Type B pancreatic cell (in vitro differentiated cells): ENCODE results near the gene CIB4. TPM values are rescaled to one million over a fixed set of nuclear protein-coding genes. Genes with fewer than 3 reads are reported as not detected.

Experiments
- DNase-seq: peaks from one replicate; pipeline ENCODE4 v3.0.0; 2021; ENCODE audit warnings: mixed read lengths; ENCODE audit not compliant: unreplicated experiment; ENCODE audit errors: extremely low spot score
- H3K27ac Mint-ChIP-seq: 2 replicates; pipeline ENCODE4 v1.8.0; 2021; ENCODE audit warnings: mild to moderate bottlenecking, mixed read lengths
- H3K27me3 Mint-ChIP-seq: 2 replicates; pipeline ENCODE4 v1.8.0; 2021; ENCODE audit warnings: mixed read lengths
- H3K36me3 Mint-ChIP-seq: 2 replicates; pipeline ENCODE4 v1.8.0; 2021; ENCODE audit warnings: mixed read lengths
- H3K4me1 Mint-ChIP-seq: one replicate; pipeline ENCODE4 v1.8.0; 2021; ENCODE audit warnings: mixed read lengths; ENCODE audit not compliant: unreplicated experiment
- H3K4me3 Mint-ChIP-seq: 2 replicates; pipeline ENCODE4 v1.8.0; 2021; ENCODE audit warnings: mild to moderate bottlenecking, mixed read lengths
- H3K9me3 Mint-ChIP-seq: 2 replicates; pipeline ENCODE4 v1.8.0; 2021; ENCODE audit warnings: mixed read lengths
- CTCF ChIP-seq: fragments of 200-600 bp; sonication (generic); conservative IDR thresholded peaks from 2 replicates; pipeline ENCODE4 v1.5.0; 2021; ENCODE audit warnings: antibody characterized with exemption, mild to moderate bottlenecking
- total RNA-seq: library from RNA; stranded (reverse); gene quantifications from 2 replicates; pipeline ENCODE4 v1.2.1, GENCODE V29; 2021; ENCODE audit warnings: low replicate concordance

CIB4 gene
- total RNA-seq, 1 donor from 2014 or later: not detected

GRCh38 chr2:26683583-26683982 lies 42.4 kb upstream of the CIB4 start:
- H3K4me3 Mint-ChIP-seq: no peak overlapping the region
- no peaks in the 10 kb centered on the region for H3K9me3 Mint-ChIP-seq
- H3K36me3 Mint-ChIP-seq: no peaks in the 10 kb centered on the region
- H3K27ac Mint-ChIP-seq: no peak overlapping the region
- no peak for DNase-seq
- peaks cover 27% of the 10 kb centered on the region for H3K27me3 Mint-ChIP-seq
- H3K4me1 Mint-ChIP-seq: peaks cover 17% of the 10 kb centered on the region
- no peak for TF ChIP-seq CTCF

DNA sequence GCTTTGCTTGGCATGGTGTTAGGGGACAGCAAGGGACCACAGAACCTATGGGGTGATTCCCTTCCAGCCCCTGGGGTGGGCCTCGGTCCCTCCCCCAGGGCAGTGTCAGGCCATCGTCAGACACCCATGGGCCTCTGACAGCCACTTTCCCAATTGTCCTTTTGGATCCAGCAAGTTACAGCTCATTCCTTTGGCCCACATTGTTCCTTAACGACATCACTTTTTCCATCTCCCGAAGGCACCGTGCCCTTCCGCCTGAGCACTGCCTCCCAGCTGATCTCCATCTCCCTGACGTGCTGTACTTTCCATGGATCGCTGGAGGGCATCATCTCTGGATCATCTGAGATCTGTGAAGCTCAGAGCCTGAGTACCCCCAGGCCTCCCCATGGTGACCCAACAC lies 41.0 kb upstream of the CIB4 start:
- no peak for TF ChIP-seq CTCF

GRCh38 chr2:26681656-26682055 lies 40.5 kb upstream of the CIB4 start:
- H3K9me3 Mint-ChIP-seq: peaks cover 5% of the 10 kb centered on the region
- no peak for TF ChIP-seq CTCF
- H3K36me3 Mint-ChIP-seq: no peaks in the 10 kb centered on the region
- H3K4me3 Mint-ChIP-seq: no peak overlapping the region
- peaks cover 10% of the 10 kb centered on the region for H3K4me1 Mint-ChIP-seq
- H3K27ac Mint-ChIP-seq: no peak overlapping the region
- DNase-seq: no peak
- peaks cover 25% of the 10 kb centered on the region for H3K27me3 Mint-ChIP-seq

More for the DNA sequence above, 41.0 kb upstream of the CIB4 start:
- DNase-seq: no peak
- Mint-ChIP-seq H3K9me3 (peaks cover 5% of the 10 kb centered on the region), H3K4me3 (no peak overlapping the region), H3K27me3 (peaks cover 30% of the 10 kb centered on the region), H3K36me3 (no peaks in the 10 kb centered on the region), H3K4me1 (peaks cover 15% of the 10 kb centered on the region), H3K27ac (no peak overlapping the region)

DNA sequence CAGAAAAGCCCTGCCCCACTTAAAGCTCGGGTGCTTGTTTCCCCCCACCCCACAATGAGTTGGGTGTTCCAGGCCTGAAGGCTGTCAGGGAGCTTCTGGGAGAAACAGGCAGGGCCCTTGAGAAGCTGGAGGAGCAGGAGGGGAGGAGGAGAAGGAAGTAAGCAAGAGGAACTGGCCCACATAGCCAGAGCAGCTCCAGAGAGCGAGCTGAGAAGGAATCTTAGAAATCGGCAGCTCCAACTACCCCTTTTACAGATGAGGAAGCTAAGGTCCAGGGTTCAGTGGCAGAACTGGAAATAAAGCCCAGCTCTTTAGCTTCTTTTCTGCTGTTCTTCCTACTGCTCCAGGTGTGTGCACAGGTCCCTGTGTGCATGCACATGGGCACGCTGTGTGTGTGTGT lies 38.7 kb upstream of the CIB4 start:
- H3K4me1 Mint-ChIP-seq: no peaks in the 10 kb centered on the region
- peaks cover 5% of the 10 kb centered on the region for H3K9me3 Mint-ChIP-seq
- peaks cover 15% of the 10 kb centered on the region for H3K27me3 Mint-ChIP-seq
- DNase-seq: no peak
- no peak for TF ChIP-seq CTCF
- H3K4me3 Mint-ChIP-seq: no peak overlapping the region
- H3K36me3 Mint-ChIP-seq: no peaks in the 10 kb centered on the region
- H3K27ac Mint-ChIP-seq: no peak overlapping the region

GRCh38 chr2:26678035-26678434 lies 36.9 kb upstream of the CIB4 start:
- no peak for DNase-seq
- peaks cover 5% of the 10 kb centered on the region for H3K9me3 Mint-ChIP-seq
- peaks cover 15% of the 10 kb centered on the region for H3K27me3 Mint-ChIP-seq
- no peak overlapping the region for H3K27ac Mint-ChIP-seq
- H3K4me1 Mint-ChIP-seq: no peaks in the 10 kb centered on the region
- no peaks in the 10 kb centered on the region for H3K36me3 Mint-ChIP-seq
- no peak for TF ChIP-seq CTCF
- H3K4me3 Mint-ChIP-seq: no peak overlapping the region

DNA sequence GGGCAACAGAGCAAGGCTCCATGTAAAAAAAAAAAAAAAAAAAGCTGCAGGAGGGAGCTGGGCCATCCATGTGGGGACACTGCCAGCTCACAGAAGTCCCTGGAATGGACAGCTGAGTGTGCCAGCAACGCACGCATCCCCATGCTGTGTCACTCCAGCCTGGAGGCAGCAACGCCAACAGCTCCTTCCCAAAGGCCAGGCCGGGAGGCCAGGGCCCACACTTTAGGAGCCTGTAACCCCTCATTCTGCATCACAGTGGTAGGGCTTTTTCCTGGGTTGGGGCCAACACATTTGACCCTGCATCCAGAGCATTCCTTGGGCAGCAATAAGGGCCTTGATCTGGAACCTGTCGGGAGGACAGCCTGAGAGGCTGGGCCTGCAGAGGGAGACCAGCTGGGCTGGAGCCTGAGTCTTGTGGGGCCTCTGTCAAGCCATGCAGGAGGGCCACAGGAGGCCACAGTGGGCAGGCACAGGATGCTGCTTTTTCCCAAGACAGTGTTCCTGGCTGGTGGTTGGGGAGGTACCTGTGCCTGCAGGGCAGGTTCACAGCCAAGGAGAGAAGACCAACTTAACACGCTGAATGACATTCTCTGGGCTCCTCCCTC lies 34.6 kb upstream of the CIB4 start:
- TF ChIP-seq CTCF: no peak
- no peak for DNase-seq
- Mint-ChIP-seq H3K9me3 (peaks cover 5% of the 10 kb centered on the region), H3K27me3 (peaks cover 20% of the 10 kb centered on the region), H3K4me1 (no peaks in the 10 kb centered on the region), H3K27ac (no peak overlapping the region), H3K4me3 (no peak overlapping the region), H3K36me3 (no peaks in the 10 kb centered on the region)
